GM19397 (cell line): ENCODE results near the gene LDHD.

Experiments used
- ATAC-seq: cut with Tn5 transposase; IDR thresholded peaks from one replicate; pipeline ENCODE4 v1.9.1; 2021; ENCODE audit warnings: mild to moderate bottlenecking, moderate library complexity; ENCODE audit not compliant: unreplicated experiment

Gene LDHD

GRCh38 chr16:75064403-75065148, 52.0 kb downstream of the LDHD start:
- no peak for ATAC-seq

- no peak for ATAC-seq
These were observed 53.0 kb downstream of the LDHD start for GRCh38 chr16:75063549-75064088.

- no peak for ATAC-seq
These were observed 53.6 kb downstream of the LDHD start for GRCh38 chr16:75062976-75063346.

GRCh38 chr16:75062135-75062975, 54.2 kb downstream of the LDHD start:
- no peak for ATAC-seq
